GM15510 (cell line): Measurements from ENCODE around the gene SLC2A9.

Experiments used
- POLR2A ChIP-seq: IDR thresholded peaks from 3 replicates; pipeline ENCODE4 v1.6.1; 2011; ENCODE audit warnings: borderline replicate concordance; ENCODE audit not compliant: insufficient read length; ENCODE audit errors: extremely low read depth

SLC2A9 gene

DNA sequence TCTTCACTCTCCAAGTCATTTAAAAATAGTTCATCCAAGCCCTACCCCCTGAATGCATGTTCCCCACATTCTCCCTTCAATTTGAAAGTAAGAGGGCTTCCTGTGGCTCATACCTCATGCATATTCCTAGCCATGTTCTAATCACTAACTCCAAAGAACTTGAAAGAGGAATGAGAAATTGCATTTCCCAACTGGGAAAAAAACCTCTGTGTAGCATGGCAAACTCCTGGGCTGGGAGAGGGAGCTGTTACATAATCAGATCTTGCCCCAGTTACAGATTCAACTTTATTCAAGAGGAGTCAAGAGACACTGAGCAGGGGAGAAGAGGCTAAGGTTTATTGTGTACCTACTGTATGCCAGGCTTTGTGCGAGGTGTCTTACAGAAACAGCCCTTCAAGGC is 90.2 kb downstream of the SLC2A9 start:
- TF ChIP-seq POLR2A = no peak

DNA sequence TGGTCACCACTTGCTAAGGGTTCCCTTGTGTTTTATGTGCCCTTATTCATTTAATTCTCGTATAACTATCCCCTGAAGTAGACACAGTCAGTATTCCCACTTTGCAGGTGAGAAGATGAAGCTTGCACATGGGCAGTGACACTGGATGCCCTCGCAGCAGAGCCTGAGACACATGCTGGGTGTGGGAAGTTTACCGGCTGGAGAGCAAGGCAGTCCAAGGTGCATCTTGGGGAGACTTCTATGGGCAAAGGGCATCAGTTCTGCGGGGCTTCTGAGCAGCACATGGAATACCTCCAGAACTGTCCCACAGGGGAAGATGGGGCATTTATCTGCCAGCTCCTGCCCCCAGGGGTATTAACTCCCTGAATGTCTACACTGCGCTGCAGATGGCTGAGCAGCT is 92.2 kb downstream of the SLC2A9 start:
- TF ChIP-seq POLR2A = no peak

GRCh38 chr4:9927341-9928007 is 93.8 kb downstream of the SLC2A9 start:
- TF ChIP-seq POLR2A = no peak

DNA sequence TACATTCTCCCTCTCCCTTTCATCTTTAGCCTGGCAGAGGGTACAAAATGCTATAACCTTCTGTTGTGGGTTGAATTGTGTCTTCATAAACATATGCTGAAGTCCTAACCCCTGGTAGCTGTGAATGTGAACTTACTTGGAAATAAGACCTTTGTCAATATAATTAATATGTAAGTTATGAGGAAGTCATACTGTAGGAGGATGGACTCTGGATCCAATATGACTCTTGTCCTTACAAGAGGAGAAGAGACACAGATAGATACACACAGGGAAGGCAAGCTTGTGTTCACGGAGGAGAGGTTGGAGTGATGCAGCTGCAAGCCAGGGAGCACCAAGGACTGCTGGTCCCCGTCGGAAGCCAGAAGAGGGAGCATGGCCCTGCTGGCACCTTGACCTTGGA is 94.7 kb downstream of the SLC2A9 start:
- TF ChIP-seq POLR2A = no peak

DNA sequence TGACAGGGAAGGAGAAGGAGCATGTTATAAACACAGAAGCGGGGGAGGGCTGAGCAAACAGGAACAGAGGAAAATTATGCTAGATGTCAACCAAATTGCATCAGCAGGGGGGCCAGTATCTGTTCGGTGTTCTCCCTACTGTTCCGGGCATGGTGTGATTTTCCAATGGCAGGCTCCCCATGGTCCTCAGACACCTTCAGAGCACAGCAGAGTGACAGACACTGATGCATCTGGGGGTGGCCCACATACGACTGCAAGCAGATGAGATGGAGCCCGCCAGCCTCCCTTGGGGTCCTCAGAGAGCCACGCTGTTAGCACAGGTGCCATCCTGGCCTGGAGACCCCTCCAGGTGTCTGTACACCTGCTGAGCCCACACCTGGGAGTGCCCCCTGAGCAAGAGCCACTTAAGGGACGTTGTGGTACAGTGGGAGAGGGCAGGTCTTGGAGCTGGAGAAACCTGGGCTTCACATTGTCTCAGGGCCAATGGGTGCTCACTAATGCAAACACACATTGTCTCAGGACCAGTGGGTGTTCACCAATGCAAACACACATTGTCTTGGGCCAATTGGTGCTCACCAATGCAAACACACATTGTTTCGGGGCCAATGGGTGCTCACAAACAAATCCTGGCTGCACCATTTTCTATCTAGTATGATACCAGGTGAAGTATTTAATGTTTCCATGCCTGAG is 95.4 kb downstream of the SLC2A9 start:
- TF ChIP-seq POLR2A = no peak

GRCh38 chr4:9924750-9925149 is 96.5 kb downstream of the SLC2A9 start:
- no peak for TF ChIP-seq POLR2A

DNA sequence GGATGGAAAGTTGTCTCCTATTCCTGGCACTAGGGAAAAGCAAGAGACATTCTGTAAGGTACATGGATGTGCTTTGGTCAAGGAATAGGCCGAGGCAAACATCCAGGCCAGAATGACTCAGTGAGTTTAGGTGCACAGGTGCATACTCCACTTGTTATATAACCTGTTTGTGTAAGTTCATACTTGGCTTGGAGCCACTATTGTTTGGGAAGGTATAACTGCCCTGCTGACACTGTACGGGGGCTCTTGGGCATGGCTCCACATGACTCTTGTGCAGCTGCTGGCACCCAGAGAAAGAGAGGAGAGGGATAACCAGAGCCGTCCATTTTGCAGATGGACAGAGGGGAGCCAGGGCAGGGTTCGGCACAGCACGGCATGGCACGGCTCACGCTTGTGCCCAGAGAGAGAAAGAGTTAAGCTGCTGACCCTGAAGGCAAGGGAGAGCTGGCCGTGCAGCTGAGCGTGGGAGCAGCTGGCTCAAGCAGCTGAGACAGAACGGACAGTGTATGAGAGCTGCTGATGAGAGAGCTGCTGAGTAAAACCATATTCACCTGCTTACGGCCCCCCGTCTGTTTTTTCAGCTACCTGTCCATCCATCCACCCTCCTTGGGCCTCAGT is 98.0 kb downstream of the SLC2A9 start:
- no peak for TF ChIP-seq POLR2A

- no peak for TF ChIP-seq POLR2A
These were observed 100.0 kb downstream of the SLC2A9 start for GRCh38 chr4:9921326-9921725.

- TF ChIP-seq POLR2A = no peak
These were observed 101.3 kb downstream of the SLC2A9 start for GRCh38 chr4:9920029-9920428.

DNA sequence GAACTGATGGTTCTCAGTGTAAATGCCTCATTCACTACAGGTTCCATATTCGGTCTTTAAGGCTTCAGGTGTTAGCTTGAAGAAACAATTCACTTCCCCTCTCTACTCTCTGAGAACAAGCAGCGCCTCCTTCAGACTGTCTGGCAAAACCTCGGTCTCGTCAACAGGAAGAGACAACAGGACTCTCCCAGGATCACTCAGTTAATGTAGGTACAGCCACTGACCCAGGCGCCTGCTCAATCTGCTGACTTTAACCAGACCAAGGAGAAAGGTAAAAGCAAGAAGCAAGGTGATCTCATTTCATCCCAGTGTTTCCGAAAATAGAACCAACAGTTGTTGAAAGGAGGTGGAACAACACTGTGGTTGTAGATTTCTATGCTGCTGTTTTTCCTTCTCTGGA is 102.2 kb downstream of the SLC2A9 start:
- TF ChIP-seq POLR2A = no peak

DNA sequence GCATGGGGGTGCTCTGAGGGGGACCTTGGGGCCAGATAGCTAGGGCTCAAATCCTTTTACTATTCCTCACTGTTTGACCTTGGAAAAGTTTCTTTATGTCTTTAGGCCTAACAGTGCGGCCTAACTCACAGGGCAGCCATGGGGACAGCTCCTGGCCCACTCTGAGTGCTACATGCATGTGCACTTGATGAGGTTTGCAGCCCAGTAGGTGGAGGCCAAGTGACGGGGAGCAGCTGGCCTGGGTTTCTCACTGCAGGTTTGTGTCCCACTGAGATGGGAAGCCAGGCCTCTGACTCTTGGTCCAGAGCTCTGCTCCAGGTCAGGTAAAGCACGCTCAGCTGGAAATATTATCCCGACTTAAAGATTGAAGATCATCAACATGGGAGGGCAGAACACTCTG is 102.8 kb downstream of the SLC2A9 start:
- no peak for TF ChIP-seq POLR2A

- no peak for TF ChIP-seq POLR2A
These were observed 104.4 kb downstream of the SLC2A9 start for GRCh38 chr4:9916937-9917336.

GRCh38 chr4:9916346-9916745 is 105.0 kb downstream of the SLC2A9 start:
- no peak for TF ChIP-seq POLR2A

DNA sequence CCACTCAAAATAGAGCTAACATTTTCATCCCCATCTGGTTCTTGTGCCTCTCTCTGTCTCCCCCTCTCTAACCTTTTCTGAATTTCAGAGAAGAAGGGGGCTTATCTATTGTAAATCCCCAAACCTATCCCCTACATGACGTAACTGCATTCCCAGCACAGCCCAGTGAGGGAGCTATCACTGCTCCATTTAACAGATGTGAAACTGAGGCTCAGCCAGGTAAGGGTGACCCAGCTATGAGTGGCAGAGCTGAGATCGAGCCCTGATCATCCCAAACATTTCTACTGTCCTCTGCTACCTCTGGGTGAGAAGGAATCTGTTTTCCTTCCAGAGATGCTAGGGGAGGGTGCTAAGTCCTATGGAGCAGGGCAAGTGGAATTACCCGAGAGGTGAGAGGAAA is 107.5 kb downstream of the SLC2A9 start:
- no peak for TF ChIP-seq POLR2A

GRCh38 chr4:9906996-9907395 is 114.3 kb downstream of the SLC2A9 start:
- no peak for TF ChIP-seq POLR2A
